ENCODE results near the gene MED17. TPM values are rescaled to one million over a fixed set of nuclear protein-coding genes. Genes with fewer than 3 reads are reported as not detected.

MED17 gene
- total RNA-seq, 1 donor from 2014 or later = 21.0 TPM

DNA sequence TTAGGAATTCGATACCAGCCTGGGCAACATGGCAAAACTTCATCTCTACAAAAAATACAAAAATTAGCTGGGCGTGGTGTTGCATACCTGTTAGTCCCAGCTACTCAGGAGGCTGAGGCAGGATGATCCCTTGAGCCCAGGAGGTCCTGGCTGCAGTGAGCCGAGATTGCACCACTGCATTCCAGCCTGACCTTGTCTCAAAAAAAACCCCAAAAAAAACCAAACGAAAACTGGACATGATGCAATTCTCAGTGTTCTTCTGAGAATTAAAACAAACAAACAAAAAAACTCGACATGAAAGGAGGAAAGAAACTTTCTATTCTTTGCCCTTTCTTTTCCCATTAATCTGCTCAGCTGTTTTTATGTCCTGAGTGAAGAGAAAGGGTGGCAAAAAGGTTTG is 7.4 kb downstream of the MED17 start:
- TF ChIP-seq, protein P1, sequence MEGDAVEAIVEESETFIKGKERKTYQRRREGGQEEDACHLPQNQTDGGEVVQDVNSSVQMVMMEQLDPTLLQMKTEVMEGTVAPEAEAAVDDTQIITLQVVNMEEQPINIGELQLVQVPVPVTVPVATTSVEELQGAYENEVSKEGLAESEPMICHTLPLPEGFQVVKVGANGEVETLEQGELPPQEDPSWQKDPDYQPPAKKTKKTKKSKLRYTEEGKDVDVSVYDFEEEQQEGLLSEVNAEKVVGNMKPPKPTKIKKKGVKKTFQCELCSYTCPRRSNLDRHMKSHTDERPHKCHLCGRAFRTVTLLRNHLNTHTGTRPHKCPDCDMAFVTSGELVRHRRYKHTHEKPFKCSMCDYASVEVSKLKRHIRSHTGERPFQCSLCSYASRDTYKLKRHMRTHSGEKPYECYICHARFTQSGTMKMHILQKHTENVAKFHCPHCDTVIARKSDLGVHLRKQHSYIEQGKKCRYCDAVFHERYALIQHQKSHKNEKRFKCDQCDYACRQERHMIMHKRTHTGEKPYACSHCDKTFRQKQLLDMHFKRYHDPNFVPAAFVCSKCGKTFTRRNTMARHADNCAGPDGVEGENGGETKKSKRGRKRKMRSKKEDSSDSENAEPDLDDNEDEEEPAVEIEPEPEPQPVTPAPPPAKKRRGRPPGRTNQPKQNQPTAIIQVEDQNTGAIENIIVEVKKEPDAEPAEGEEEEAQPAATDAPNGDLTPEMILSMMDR (IDR thresholded peaks at IDR 0.05; ENCODE audit: borderline replicate concordance) = no peak

DNA sequence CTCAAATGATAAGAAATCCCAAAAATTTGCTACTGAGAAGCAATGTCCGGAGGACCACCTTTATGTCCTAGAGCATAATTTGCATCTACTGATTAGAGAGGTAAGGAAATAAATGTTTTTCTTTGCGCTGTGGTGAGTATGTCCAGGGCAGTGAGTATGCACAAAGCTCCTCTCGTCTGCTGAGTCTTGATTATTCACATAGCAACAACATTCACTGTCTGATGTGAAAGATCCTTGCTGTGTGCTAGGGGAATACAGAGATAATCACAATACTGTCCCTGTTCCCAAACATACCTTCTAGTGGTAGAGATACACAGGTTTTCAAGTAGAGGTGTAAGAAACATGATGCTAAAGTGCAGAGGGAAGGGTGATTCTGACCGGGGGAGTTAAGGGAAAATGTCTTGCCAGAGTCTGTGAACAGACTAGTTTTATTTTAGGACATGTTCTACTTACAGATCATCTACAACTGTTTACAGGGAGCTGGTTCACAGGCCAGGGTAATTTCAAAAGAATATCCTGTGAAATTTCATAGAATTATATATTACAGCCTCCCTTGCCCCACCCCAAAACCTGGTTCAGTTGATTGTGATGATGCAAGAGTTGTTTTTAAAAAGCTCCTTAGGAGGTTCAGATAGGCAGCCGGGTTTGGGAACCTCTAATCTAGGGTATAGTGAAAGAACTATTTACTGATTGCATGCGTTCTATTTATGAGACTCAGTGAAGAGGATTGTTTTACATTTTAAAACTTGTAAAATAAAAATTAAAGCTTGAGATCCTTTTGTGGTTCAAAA is 12.6 kb downstream of the MED17 start:
- H3K9me3 ChIP-seq (replicated peaks) = no peaks in the 10 kb centered on the region
- H3K36me3 ChIP-seq = peaks cover 82% of the 10 kb centered on the region
- TF ChIP-seq, protein P1 (IDR thresholded peaks at IDR 0.05; ENCODE audit: borderline replicate concordance) = no peak
- no peaks in the 10 kb centered on the region for H3K27me3 ChIP-seq (ENCODE audit: low read depth)
- intact Hi-C loops (cut with micrococcal nuclease) = no loop called here
- DNase-seq = no peak
- H3K4me1 ChIP-seq = peaks cover 6% of the 10 kb centered on the region
- no peak overlapping the region for H3K4me3 ChIP-seq
- H3K27ac ChIP-seq (replicated peaks) = no peak overlapping the region

More for the DNA sequence above, 7.4 kb downstream of the MED17 start:
- no peaks in the 10 kb centered on the region for H3K9me3 ChIP-seq (replicated peaks)
- H3K4me1 ChIP-seq = peaks cover 17% of the 10 kb centered on the region
- H3K27me3 ChIP-seq (ENCODE audit: low read depth) = no peaks in the 10 kb centered on the region
- intact Hi-C loops (cut with micrococcal nuclease) = no loop called here
- H3K36me3 ChIP-seq = peaks cover 84% of the 10 kb centered on the region
- H3K27ac ChIP-seq (replicated peaks) = no peak overlapping the region
- DNase-seq = no peak
- H3K4me3 ChIP-seq = no peak overlapping the region

DNA sequence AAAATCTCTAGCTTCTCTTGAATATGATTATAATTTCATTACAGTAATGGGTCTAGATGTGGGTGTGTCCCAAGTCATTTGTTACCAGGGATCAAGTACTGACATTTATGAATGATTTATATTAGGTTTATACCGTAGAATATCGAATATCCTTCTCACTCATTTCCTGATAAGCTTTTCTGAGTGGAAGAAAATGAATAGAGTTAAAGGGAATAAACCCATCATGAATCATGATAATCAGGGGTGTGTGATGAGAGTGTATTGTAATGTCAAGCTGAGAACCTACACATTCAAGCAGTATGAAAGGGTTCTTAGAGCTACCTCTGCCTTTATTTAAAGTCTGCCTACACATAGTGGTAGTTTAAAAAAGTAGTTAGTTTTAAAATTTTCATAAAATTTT is 17.3 kb downstream of the MED17 start:
- Histone ChIP-seq H3K36me3 (peaks cover 81% of the 10 kb centered on the region), H3K4me1 (peaks cover 6% of the 10 kb centered on the region), H3K4me3 (no peak overlapping the region), H3K9me3 (replicated peaks) (no peaks in the 10 kb centered on the region), H3K27ac (replicated peaks) (no peak overlapping the region), H3K27me3 (ENCODE audit: low read depth) (no peaks in the 10 kb centered on the region)
- TF ChIP-seq, protein P1 (IDR thresholded peaks at IDR 0.05; ENCODE audit: borderline replicate concordance) = no peak
- DNase-seq = no peak
- intact Hi-C loops (cut with micrococcal nuclease) = no loop called here

DNA sequence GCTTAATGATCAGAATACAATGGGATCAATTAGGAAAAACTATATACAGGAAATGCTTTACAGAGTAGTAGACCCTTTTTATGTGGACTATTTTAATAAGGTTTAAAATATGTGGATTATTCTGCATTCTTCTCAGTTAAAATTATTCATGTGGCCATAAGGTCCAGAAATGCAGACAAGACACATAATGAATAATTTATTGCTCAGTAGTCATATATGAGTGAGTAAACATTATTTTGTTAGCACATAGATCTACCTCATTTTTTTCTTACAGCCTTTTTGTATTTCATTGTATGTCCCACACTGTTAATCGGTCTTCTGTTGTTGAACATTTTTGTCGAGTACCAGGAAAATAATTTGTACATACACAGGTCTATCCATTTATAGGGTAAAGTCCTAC is 20.8 kb downstream of the MED17 start:
- Histone ChIP-seq H3K36me3 (peaks cover 82% of the 10 kb centered on the region), H3K4me1 (no peaks in the 10 kb centered on the region), H3K4me3 (no peak overlapping the region), H3K27ac (replicated peaks) (no peak overlapping the region), H3K9me3 (replicated peaks) (no peaks in the 10 kb centered on the region), H3K27me3 (ENCODE audit: low read depth) (no peaks in the 10 kb centered on the region)
- DNase-seq = no peak
- TF ChIP-seq, protein P1 (IDR thresholded peaks at IDR 0.05; ENCODE audit: borderline replicate concordance) = no peak
- intact Hi-C loops (cut with micrococcal nuclease) = no loop called here

DNA sequence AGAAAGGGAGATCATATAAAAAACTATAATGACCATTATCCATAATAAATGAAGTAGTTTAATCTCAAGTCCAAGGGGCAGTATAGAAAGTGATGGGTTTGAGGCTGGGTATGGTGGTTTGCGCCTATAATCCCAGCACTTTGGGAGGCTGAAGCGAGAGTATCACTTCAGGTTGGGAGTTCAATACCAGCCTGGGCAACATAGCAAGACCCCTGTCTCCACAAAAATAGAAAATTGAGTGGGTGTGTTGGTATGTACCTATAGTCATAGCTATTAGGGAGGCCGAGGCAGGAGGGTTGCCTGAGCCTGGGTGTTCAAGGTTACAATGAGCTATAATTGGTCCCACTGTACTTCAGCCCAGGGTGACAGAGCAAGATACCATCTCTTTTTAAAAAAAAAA is 23.9 kb downstream of the MED17 start:
- H3K4me1 ChIP-seq = no peaks in the 10 kb centered on the region
- no peak overlapping the region for H3K4me3 ChIP-seq
- TF ChIP-seq, protein P1 (IDR thresholded peaks at IDR 0.05; ENCODE audit: borderline replicate concordance) = no peak
- no peaks in the 10 kb centered on the region for H3K9me3 ChIP-seq (replicated peaks)
- intact Hi-C loops (cut with micrococcal nuclease) = no loop called here
- H3K27me3 ChIP-seq (ENCODE audit: low read depth) = no peaks in the 10 kb centered on the region
- H3K36me3 ChIP-seq = peaks cover 99% of the 10 kb centered on the region
- no peak for DNase-seq
- no peak overlapping the region for H3K27ac ChIP-seq (replicated peaks)

Data from left ventricle myocardium inferior (tissue), 1 donor.